MCF 10A (cell line): ENCODE results near the gene HSD17B3. TPM values are rescaled to one million over a fixed set of nuclear protein-coding genes. Genes with fewer than 3 reads are reported as not detected.

Source experiments
- BruUV-seq: library from RNA; stranded (reverse); fragments of 400-500 nt; replicated peaks from 2 replicates; lab custom pipeline; 2021; lab: Mats Ljungman, UMichigan
- CTCF ChIA-PET: fragments of 300-600 bp; sonication (Branson Sonifier 250); formaldehyde crosslinking; extraction: SDS; loops from one replicate; lab custom pipeline; 2021; ENCODE audit warnings: antibody characterized with exemption, inconsistent platforms; lab: Yijun Ruan, JAX
- POLR2A ChIA-PET: fragments of 300-600, 350-650 bp; sonication (Branson Sonifier 250); formaldehyde crosslinking; extraction: SDS; loops from one replicate; lab custom pipeline; 2020; ENCODE audit warnings: antibody characterized with exemption, inconsistent platforms; lab: Yijun Ruan, JAX
- DNase-seq: peaks from one replicate; pipeline ENCODE4 v3.0.0-alpha.2; 2018; ENCODE audit not compliant: unreplicated experiment
- H3K27ac Mint-ChIP-seq: one replicate; pipeline ENCODE4 v1.8.0; 2022; ENCODE audit warnings: mild to moderate bottlenecking, low read depth, mixed read lengths; ENCODE audit not compliant: unreplicated experiment
- H3K27me3 Mint-ChIP-seq: one replicate; pipeline ENCODE4 v1.8.0; 2022; ENCODE audit warnings: mixed read lengths; ENCODE audit not compliant: insufficient read depth, unreplicated experiment
- H3K36me3 Mint-ChIP-seq: one replicate; pipeline ENCODE4 v1.8.0; 2022; ENCODE audit warnings: mild to moderate bottlenecking, moderate library complexity, mixed read lengths; ENCODE audit not compliant: insufficient read depth, unreplicated experiment
- H3K4me1 Mint-ChIP-seq: one replicate; pipeline ENCODE4 v1.8.0; 2022; ENCODE audit warnings: mixed read lengths; ENCODE audit not compliant: insufficient read depth, unreplicated experiment
- H3K4me3 Mint-ChIP-seq: one replicate; pipeline ENCODE4 v1.8.0; 2022; ENCODE audit warnings: mild to moderate bottlenecking, moderate library complexity, mixed read lengths; ENCODE audit not compliant: unreplicated experiment
- H3K9me3 Mint-ChIP-seq: one replicate; pipeline ENCODE4 v1.8.0; 2022; ENCODE audit warnings: mixed read lengths; ENCODE audit not compliant: unreplicated experiment
- CTCF ChIP-seq: fragments of 200-600 bp; IDR thresholded peaks from one replicate; pipeline ENCODE4 v1.8.0; 2022; ENCODE audit warnings: antibody characterized with exemption, mild to moderate bottlenecking; ENCODE audit not compliant: unreplicated experiment
- intact Hi-C: fragments of 100-400 bp; cut with micrococcal nuclease; formaldehyde crosslinking; loops from 2 replicates; pipeline ENCODE4 v1.14.1; 2022
- total RNA-seq: library from RNA; stranded (reverse); gene quantifications from 2 replicates; pipeline ENCODE4 v1.2.3, GENCODE V29; 2022

Gene HSD17B3
- total RNA-seq, 1 experiment from 2014 or later: not detected

GRCh38 chr9:96340707-96341106 is 38.7 kb upstream of the HSD17B3 start:
- ChIA-PET POLR2A (interaction anchor here (1.7 kb wide), 1 partner anchor 41 kb away, joined by 5 read pairs; no protein-coding TSS in a partner anchor), CTCF (interaction anchor here (1.9 kb wide), 1 partner anchor 14 kb away, joined by 5 read pairs; no protein-coding TSS in a partner anchor)
- no TSS peak for BruUV-seq
- no peaks in the 10 kb centered on the region for H3K27me3 Mint-ChIP-seq
- no peak for TF ChIP-seq CTCF
- no peaks in the 10 kb centered on the region for H3K36me3 Mint-ChIP-seq
- H3K27ac Mint-ChIP-seq: no peak overlapping the region
- no peak overlapping the region for H3K4me3 Mint-ChIP-seq
- H3K9me3 Mint-ChIP-seq: no peaks in the 10 kb centered on the region
- peaks cover 9% of the 10 kb centered on the region for H3K4me1 Mint-ChIP-seq
- intact Hi-C loops: loop anchor here (5.0 kb wide), 1 partner anchor 77 kb away; the partner anchor contains the start of gene ZNF367
- DNase-seq: no peak

GRCh38 chr9:96338299-96338698 is 36.3 kb upstream of the HSD17B3 start:
- Mint-ChIP-seq H3K27ac (no peak overlapping the region), H3K9me3 (no peaks in the 10 kb centered on the region), H3K36me3 (peaks cover 5% of the 10 kb centered on the region), H3K4me1 (peaks cover 9% of the 10 kb centered on the region), H3K4me3 (no peak overlapping the region), H3K27me3 (no peaks in the 10 kb centered on the region)
- intact Hi-C loops: no loop called here
- ChIA-PET CTCF (interaction anchor here (0.6 to 1.0 kb wide), 4 partner anchors 9 to 519 kb away, joined by 3 to 5 read pairs (median 3); no protein-coding TSS in a partner anchor), POLR2A (interaction anchor here (0.6 to 0.7 kb wide), 2 partner anchors 88 to 1123 kb away, joined by 3 read pairs; no protein-coding TSS in a partner anchor)
- DNase-seq: no peak
- no TSS peak for BruUV-seq
- no peak for TF ChIP-seq CTCF

GRCh38 chr9:96333958-96334357 is 32.0 kb upstream of the HSD17B3 start:
- Mint-ChIP-seq H3K27ac (no peak overlapping the region), H3K9me3 (no peaks in the 10 kb centered on the region), H3K4me3 (no peak overlapping the region), H3K36me3 (peaks cover 5% of the 10 kb centered on the region), H3K27me3 (no peaks in the 10 kb centered on the region), H3K4me1 (peaks cover 7% of the 10 kb centered on the region)
- ChIA-PET POLR2A (interaction anchor here (0.6 kb wide), 1 partner anchor 25 kb away, joined by 3 read pairs; no protein-coding TSS in a partner anchor), CTCF (interaction anchor here (0.6 to 1.8 kb wide), 4 partner anchors 10 to 85 kb away, joined by 3 to 8 read pairs (median 4); no protein-coding TSS in a partner anchor)
- no peak for DNase-seq
- TF ChIP-seq CTCF: no peak
- intact Hi-C loops: no loop called here
- BruUV-seq: no TSS peak

GRCh38 chr9:96331236-96331947 is 29.4 kb upstream of the HSD17B3 start:
- Mint-ChIP-seq H3K27me3 (no peaks in the 10 kb centered on the region), H3K36me3 (peaks cover 5% of the 10 kb centered on the region), H3K9me3 (no peaks in the 10 kb centered on the region), H3K27ac (no peak overlapping the region), H3K4me3 (no peak overlapping the region), H3K4me1 (peaks cover 7% of the 10 kb centered on the region)
- no peak for DNase-seq
- intact Hi-C loops: no loop called here
- TF ChIP-seq CTCF: no peak
- ChIA-PET POLR2A (no interaction called here), CTCF (no interaction called here)
- no TSS peak for BruUV-seq
